ENCODE measurements around the gene FBXO3.
"Not testable (repeated sequence)": the region's sequence is repeated elsewhere in the genome, so short reads cannot be mapped to it uniquely, and the experiment has no call there.

FBXO3 gene

DNA sequence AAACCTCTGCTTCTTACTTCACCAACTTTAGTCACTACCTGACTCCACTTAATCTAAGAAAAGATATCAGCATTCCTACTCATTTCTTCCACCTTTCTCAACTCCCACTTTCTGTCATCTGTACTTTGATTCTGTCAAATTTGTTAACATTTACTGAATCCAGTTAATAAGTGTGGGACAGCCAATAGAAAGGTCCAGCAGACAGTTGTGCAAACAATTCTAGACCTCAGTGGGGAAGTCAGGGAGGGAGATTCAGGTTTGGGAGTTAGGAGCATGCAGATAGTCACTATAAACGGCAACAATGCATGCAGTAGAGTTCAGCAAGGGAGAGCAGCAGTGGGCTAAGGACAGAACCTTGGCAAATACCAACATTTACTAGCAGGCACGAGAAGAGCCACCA is 4.1 kb downstream of the FBXO3 start:
- DNase-seq = no peak

GRCh38 chr11:33769542-33769941 is 4.8 kb downstream of the FBXO3 start:
- DNase-seq = no peak

DNA sequence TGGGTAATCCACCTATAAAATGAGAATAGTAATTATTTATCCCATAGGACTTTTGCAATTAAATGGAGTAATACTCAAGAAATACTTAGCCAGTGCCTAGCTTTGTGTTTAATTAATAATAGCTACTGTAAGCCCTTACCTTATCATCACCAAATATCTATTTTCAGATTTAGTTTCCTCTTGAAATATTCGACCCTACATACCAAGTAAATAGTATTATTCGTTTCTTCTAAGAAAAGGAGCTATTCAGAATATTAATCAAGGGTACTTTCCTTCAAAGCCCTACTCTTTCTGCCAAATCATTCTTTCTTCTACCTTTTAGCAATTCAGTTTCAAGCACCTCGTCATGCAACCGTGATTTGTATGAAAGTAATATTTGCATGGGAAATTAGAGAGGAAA is 6.7 kb downstream of the FBXO3 start:
- DNase-seq = no peak

DNA sequence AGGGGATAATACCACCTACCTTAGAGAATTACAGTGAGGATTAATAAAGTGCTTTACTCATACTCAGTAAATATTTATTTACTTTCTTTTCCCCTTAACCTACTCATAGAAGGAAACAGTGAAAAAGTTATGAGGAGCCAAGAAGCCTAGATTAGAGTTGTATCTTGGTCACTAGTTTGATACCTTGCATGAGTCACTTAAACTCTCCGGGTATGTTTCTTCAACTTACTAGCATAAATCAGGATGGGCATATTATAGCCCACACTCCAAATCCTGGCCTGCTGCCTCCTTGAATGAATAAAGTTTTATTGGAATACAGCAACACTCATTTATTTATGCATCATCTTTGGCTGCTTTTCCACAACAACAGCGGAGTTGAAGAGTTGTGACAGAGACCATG is 8.2 kb downstream of the FBXO3 start:
- no peak for DNase-seq

DNA sequence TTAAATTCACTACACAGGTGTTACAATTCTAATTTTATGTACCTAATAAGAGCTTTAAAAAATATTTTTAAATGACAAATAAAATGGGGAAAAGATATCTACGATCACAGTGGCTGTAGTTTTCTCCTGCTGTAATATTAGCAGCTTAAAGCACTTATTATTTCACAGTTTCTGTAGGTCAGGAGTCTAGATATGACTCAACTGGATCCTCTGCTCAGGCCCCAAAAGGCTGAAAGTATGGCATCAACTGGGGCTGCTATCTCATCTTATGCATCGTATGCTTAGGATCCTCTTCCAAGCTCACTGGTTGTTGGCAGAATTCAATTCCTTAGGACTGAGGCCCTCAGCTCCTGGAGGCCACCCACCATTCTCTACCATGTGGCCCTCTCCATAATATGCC is 12.8 kb downstream of the FBXO3 start:
- DNase-seq = no peak

GRCh38 chr11:33753304-33753967 is 20.9 kb downstream of the FBXO3 start:
- DNase-seq = no peak

GRCh38 chr11:33751878-33752277 is 22.4 kb downstream of the FBXO3 start:
- no peak for DNase-seq

- no peak for DNase-seq
Observed at GRCh38 chr11:33747979-33748378, 26.3 kb downstream of the FBXO3 start.

- no peak for DNase-seq
Observed at GRCh38 chr11:33743291-33743690, 31.0 kb downstream of the FBXO3 start.

- no peak for DNase-seq
Observed at GRCh38 chr11:33742249-33742851, 32.0 kb downstream of the FBXO3 start.

DNA sequence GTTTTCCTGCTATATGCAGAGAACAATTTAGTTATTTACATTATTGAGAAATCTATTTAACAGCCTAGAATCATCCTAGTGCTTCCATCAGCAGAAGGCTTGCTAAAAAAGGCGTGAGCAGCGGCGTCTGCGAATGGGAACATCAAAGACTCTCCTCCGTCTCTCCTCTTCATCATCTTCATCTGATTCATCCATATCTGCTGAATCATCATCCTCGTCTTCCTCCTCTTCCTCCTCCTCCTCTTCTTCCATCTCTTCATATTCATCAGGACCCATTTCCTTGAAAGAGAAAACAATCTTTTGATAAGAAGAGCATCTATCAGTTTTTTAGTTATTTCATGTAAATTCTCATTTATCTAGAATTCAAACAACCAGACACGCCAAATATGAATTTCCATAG is 32.5 kb downstream of the FBXO3 start:
- DNase-seq = no peak

- no peak for DNase-seq
Observed at GRCh38 chr11:33737362-33737821, 36.9 kb downstream of the FBXO3 start.

DNA sequence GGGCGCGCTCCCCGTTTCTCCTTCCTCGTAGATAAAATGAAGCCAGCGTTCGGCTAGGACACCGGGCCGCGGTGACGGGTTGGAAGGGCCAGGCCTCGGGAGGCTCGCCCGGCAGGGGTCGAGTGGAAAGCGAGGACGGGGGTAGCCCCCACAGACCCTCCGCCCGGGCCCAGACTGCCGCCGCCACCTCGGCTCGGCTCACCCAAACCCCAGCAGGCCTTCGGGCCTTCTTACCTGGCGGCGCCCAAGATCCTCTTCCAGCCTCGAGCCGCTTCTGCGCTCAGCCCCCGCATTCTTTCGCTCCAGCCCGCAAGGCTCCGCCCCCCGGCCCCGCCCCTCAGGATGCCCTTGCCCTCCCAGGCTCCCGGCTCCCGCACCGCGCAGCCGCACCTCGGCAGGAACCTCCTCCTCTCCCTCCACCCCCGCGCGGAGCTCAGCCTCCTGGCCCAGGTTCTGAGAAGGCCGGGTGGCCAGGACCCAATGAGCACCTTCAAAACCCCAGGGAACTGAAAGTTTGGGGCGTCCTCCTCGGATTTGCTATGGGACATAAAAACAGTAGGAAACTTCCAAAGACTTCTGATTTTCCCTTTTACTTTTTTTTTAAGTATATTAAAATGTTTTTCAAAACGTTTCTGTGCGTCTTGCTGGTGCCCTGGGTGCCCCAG is 38.0 kb downstream of the FBXO3 start, which contains the start of gene CD59:
TSS of gene CD59 (minus strand) at position 276 of the 665 bp plus-strand sequence. CDS start 13,978 bp downstream, outside the sequence.
- no peak for DNase-seq

DNA sequence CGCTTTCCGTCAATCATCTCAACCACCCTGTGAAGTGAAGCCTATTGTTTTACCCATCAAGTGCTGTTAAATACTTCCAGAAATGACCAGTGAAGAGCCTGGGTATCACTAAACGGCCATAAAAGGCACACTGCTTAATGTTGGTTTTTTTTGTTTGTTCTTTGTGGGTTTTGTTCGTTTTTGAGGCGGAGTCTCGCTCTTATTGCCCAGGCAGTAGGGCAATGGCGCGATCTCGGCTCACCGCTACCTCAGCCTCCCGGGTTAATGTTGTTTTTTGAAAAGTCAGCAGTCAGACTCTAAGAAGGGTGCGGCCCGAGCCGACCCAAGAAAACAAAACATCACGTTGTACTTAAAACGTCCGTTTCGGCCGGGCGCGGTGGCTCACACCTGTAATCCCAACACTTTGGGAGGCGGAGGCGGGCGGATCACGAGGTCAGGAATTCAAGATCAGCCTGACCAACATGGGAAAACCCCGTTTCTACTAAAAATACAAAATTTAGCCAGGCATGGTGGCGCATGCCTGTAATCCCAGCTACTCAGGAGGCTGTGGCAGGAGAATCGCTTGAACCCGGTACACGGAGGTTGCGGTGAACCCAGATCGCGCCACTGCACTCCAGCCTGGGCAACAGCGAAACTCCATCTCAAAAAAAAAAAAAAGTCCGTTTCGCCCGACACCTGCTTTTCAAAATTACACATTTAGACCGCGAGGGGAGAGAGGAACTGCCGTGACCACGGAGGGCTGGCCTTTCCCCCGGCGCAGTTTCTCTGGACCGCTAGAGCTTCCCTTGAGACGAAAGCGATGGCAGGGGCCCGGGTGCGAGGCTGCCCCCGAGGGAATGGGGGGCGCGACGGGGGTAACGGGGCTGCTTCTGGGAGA is 38.8 kb downstream of the FBXO3 start:
- DNase-seq = no peak

DNA sequence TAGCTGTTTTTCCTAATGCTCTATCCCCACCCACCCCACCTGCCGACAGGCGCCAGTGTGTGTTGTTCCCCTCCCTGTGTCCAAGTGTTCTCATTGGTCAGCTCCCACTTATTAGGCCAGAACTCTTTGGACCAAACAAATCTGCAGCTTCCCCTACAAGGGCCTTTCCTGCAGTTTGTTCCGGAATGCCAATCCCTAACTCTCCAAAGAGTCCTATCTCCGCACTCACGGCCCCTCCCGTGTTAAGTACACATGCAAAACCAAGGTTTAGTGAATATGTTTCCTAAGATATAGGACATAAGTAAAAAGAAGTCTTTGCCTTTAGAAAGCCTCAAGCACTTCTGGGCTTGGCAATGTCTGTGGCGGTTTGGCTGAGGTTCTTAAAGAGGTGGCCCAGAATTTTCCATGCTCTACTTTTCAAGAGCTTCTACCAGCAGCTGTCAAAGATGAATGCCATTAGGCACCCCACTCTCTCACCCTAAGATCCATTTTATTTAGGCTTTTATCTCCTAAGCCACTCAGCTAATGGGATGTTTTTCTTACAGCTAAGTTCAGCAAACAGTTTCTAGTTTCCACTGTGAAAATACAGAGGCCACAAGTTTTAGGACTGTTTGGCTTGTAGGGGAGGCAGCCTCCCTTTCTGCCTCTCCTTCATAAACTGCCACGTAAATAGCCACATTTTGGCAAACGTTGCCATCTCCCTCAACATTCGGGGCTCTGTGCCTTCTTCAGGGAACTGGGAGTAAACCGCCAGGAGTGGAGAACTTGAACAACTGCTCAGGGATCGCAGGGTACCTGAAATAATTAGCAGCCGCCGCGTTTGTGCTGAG is 39.7 kb downstream of the FBXO3 start:
- DNase-seq = no peak

DNA sequence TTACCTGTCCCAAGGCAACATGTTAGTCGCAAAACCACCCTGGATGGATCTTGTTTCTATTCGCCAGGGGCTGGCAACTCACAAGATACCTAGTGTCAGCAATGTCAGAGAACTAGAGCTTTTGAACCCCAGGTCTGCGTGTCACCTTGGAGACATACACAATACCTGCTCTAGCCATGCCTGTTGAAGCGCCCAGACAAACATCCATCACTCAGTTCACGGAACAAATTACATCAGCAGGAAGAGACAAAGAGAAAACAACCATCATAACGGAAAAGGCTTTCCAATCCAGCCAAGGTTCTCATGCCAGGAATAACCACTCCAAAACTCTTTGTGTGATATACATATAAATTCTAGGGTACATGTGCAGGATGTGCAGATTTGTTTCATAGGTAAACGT is 40.3 kb downstream of the FBXO3 start:
- DNase-seq = no peak

- DNase-seq = no peak
Observed at GRCh38 chr11:33731723-33732531, 42.4 kb downstream of the FBXO3 start.

- no peak for DNase-seq
Observed at GRCh38 chr11:33730716-33731115, 43.6 kb downstream of the FBXO3 start.

- not testable (repeated sequence) for DNase-seq
Observed at GRCh38 chr11:33729072-33729664, 45.2 kb downstream of the FBXO3 start.

DNA sequence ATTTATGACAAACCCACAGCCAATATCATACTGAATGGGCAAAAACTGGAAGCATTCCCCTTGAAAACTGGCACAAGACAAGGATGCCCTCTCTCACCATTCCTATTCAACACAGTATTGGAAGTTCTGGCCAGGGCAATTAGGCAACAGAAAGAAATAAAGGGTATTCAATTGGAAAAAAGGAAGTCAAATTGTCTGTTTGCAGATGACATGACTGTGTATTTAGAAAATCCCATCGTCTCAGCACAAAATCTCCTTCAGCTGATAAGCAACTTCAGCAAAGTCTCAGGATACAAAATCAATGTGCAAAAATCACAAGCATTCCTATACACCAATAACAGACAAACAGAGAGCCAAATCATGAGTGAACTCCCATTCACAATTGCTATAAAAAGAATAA is 46.8 kb downstream of the FBXO3 start:
- DNase-seq = not testable (repeated sequence)

DNA sequence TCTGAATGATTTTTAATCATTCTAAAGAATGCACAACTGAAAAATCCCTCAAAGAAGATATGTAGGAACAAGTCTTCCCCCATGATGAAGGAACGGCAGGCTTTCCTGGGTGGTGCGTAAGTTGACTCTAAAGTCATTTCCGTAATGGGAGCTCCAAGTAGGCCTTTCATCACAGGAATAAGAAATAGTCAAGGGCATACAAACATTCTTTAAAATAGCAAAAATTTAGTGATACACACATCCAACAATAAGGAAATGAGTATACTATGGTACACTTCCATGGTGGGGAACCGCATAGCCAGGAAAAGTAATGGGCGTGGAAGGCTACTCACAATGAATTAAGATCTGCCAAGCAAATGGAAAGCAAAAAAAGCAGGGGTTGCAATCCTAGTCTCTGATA is 48.8 kb downstream of the FBXO3 start:
- DNase-seq = no peak
